H9 (cell line): ENCODE data around the gene SUMO4. TPM values are rescaled to one million over a fixed set of nuclear protein-coding genes. Genes with fewer than 3 reads are reported as not detected.

Source experiments
- DNase-seq: peaks from one replicate; pipeline ENCODE4 v3.0.0-alpha.2; 2017
- H2AFZ ChIP-seq: one replicate; pipeline ENCODE4 v1.6.1; 2013; ENCODE audit warnings: mild to moderate bottlenecking, low read length, control low read depth, moderate library complexity
- H2AK5ac ChIP-seq: 2 replicates; pipeline ENCODE4 v1.6.1; 2013; ENCODE audit warnings: low read length, control low read depth, mixed read lengths; ENCODE audit not compliant: insufficient read length
- H2BK120ac ChIP-seq: one replicate; pipeline ENCODE4 v1.6.1; 2013; ENCODE audit warnings: low read depth, mild to moderate bottlenecking, low read length, control low read depth, inconsistent platforms; ENCODE audit not compliant: poor library complexity, severe bottlenecking
- H2BK12ac ChIP-seq: 2 replicates; pipeline ENCODE4 v1.6.1; 2013; ENCODE audit warnings: low read length, control low read depth, mixed read lengths, low read depth; ENCODE audit not compliant: insufficient read length
- H2BK15ac ChIP-seq: 2 replicates; pipeline ENCODE4 v1.6.1; 2013; ENCODE audit warnings: low read depth, low read length, control low read depth
- H2BK20ac ChIP-seq: one replicate; pipeline ENCODE4 v1.6.1; 2013; ENCODE audit warnings: low read depth, mild to moderate bottlenecking, low read length, control low read depth, inconsistent platforms; ENCODE audit not compliant: poor library complexity, severe bottlenecking
- H2BK5ac ChIP-seq: 2 replicates; pipeline ENCODE4 v1.6.1; 2013; ENCODE audit warnings: low read length, control low read depth, mixed read lengths; ENCODE audit not compliant: insufficient read length
- H3K14ac ChIP-seq: 2 replicates; pipeline ENCODE4 v1.6.1; 2013; ENCODE audit warnings: low read length, control low read depth; ENCODE audit not compliant: insufficient read depth
- H3K18ac ChIP-seq: 2 replicates; pipeline ENCODE4 v1.6.1; 2013; ENCODE audit warnings: low read depth, mild to moderate bottlenecking, mixed read lengths, low read length, control low read depth; ENCODE audit not compliant: insufficient read length
- H3K23ac ChIP-seq: 2 replicates; pipeline ENCODE4 v1.6.1; 2013; ENCODE audit warnings: low read length, control low read depth, mixed read lengths, low read depth; ENCODE audit not compliant: insufficient read length
- H3K23me2 ChIP-seq: 2 replicates; pipeline ENCODE4 v1.6.1; 2013; ENCODE audit warnings: low read depth, mild to moderate bottlenecking, mixed read lengths, low read length, control low read depth; ENCODE audit not compliant: insufficient read length, poor library complexity, severe bottlenecking
- H3K27ac ChIP-seq: 2 replicates; pipeline ENCODE4 v1.5.1; 2013; ENCODE audit warnings: low read length, control low read depth, mixed read lengths, low read depth; ENCODE audit not compliant: insufficient read length
- H3K27me3 ChIP-seq: 2 replicates; pipeline ENCODE4 v1.6.1; 2013; ENCODE audit warnings: low read length, control low read depth, inconsistent platforms; ENCODE audit not compliant: insufficient read depth
- H3K4ac ChIP-seq: 2 replicates; pipeline ENCODE4 v1.6.1; 2013; ENCODE audit warnings: low read depth, mild to moderate bottlenecking, control low read depth, inconsistent platforms, low read length, moderate library complexity
- H3K4me1 ChIP-seq: 2 replicates; pipeline ENCODE4 v1.6.1; 2013; ENCODE audit warnings: low read length, control low read depth, inconsistent platforms; ENCODE audit not compliant: insufficient read depth
- H3K4me2 ChIP-seq: 2 replicates; pipeline ENCODE4 v1.6.1; 2013; ENCODE audit warnings: low read length, control low read depth, mixed read lengths; ENCODE audit not compliant: insufficient read length, insufficient read depth
- H3K56ac ChIP-seq: 2 replicates; pipeline ENCODE4 v1.6.1; 2013; ENCODE audit warnings: low read depth, mild to moderate bottlenecking, mixed read lengths, low read length, control low read depth; ENCODE audit not compliant: insufficient read length
- H3K79me1 ChIP-seq: 2 replicates; pipeline ENCODE4 v1.6.1; 2013; ENCODE audit warnings: low read depth, mild to moderate bottlenecking, moderate library complexity, low read length, control low read depth, inconsistent platforms; ENCODE audit not compliant: insufficient read depth, poor library complexity, severe bottlenecking
- H3K79me2 ChIP-seq: 2 replicates; pipeline ENCODE4 v1.6.1; 2013; ENCODE audit warnings: low read length, control low read depth, inconsistent platforms; ENCODE audit not compliant: insufficient read depth
- H3K9ac ChIP-seq: 2 replicates; pipeline ENCODE4 v1.6.1; 2013; ENCODE audit warnings: low read length, control low read depth, mixed read lengths; ENCODE audit not compliant: insufficient read length; ENCODE audit errors: extremely low read depth
- H3K9me3 ChIP-seq: one replicate; pipeline ENCODE4 v1.6.1; 2013; ENCODE audit warnings: low read depth, low read length, inconsistent platforms; ENCODE audit not compliant: control insufficient read depth
- H3T11ph ChIP-seq: one replicate; pipeline ENCODE4 v1.6.1; 2013; ENCODE audit warnings: mild to moderate bottlenecking, low read length, control low read depth, inconsistent platforms
- H4K20me1 ChIP-seq: one replicate; pipeline ENCODE4 v1.6.1; 2013; ENCODE audit not compliant: control insufficient read depth, insufficient read length, insufficient read depth
- H4K5ac ChIP-seq: 2 replicates; pipeline ENCODE4 v1.6.1; 2013; ENCODE audit warnings: low read depth, mild to moderate bottlenecking, mixed read lengths, low read length, control low read depth; ENCODE audit not compliant: insufficient read length
- H4K8ac ChIP-seq: replicated peaks from 2 replicates; pipeline ENCODE4 v1.6.1; 2013; ENCODE audit warnings: low read length, control low read depth, mixed read lengths, low read depth; ENCODE audit not compliant: insufficient read length
- H4K91ac ChIP-seq: 2 replicates; pipeline ENCODE4 v1.6.1; 2013; ENCODE audit warnings: low read depth, mild to moderate bottlenecking, moderate library complexity, mixed read lengths, low read length, control low read depth; ENCODE audit not compliant: insufficient read length
- H3K27ac Mint-ChIP-seq, 3 experiments: 2 replicates in 2 of 3; 3 replicates in 1 of 3; pipeline ENCODE4 v1.8.0; 2020 to 2021; ENCODE audit warnings: mixed read lengths in 3 of 3, mild to moderate bottlenecking in 1 of 3, moderate library complexity in 1 of 3
- H3K27me3 Mint-ChIP-seq: 2 replicates; pipeline ENCODE4 v1.8.0; 2021; ENCODE audit warnings: low read depth, mild to moderate bottlenecking, moderate library complexity, mixed read lengths
- H3K36me3 Mint-ChIP-seq, 3 experiments: 2 replicates in 2 of 3; 3 replicates in 1 of 3; pipeline ENCODE4 v1.8.0; 2020 to 2021; ENCODE audit warnings: low read depth in 3 of 3, mixed read lengths in 3 of 3; ENCODE audit not compliant: insufficient read depth in 1 of 3
- H3K4me1 Mint-ChIP-seq, 2 experiments: 2 replicates each; pipeline ENCODE4 v1.8.0; 2020; ENCODE audit warnings: mixed read lengths in 2 of 2
- H3K4me3 Mint-ChIP-seq, 2 experiments: 2 replicates in 1 of 2; 3 replicates in 1 of 2; pipeline ENCODE4 v1.8.0; 2020 to 2021; ENCODE audit warnings: mild to moderate bottlenecking in 2 of 2, mixed read lengths in 2 of 2, moderate library complexity in 1 of 2
- H3K9me3 Mint-ChIP-seq, 2 experiments: 2 replicates in 1 of 2; 3 replicates in 1 of 2; pipeline ENCODE4 v1.8.0; 2020; ENCODE audit warnings: mild to moderate bottlenecking in 2 of 2, mixed read lengths in 2 of 2, moderate library complexity in 1 of 2
- WGBS: extraction: QIAGEN DNeasy Blood & Tissue Kit; methylation state at CpG from one replicate; pipeline ENCODE4 v1.1.7; 2013; ENCODE audit warnings: missing lambda C conversion rate, low lambda C conversion rate, mixed read lengths; ENCODE audit not compliant: insufficient read length; ENCODE audit errors: extremely low coverage; 5-methylcytosine and 5-hydroxymethylcytosine counted together
- total RNA-seq: library from RNA; stranded (reverse); gene quantifications from 2 replicates; pipeline ENCODE4 v1.2.1, GENCODE V29; 2021
- TF ChIP-seq, protein P1 (sequence below): fragments of 200-600 bp; sonication (generic); conservative IDR thresholded peaks from 3 replicates; pipeline ENCODE4 v1.8.0; 2021; ENCODE audit warnings: antibody characterized with exemption, mild to moderate bottlenecking

Gene SUMO4
- total RNA-seq, 1 experiment from 2014 or later = 1.5 TPM

DNA sequence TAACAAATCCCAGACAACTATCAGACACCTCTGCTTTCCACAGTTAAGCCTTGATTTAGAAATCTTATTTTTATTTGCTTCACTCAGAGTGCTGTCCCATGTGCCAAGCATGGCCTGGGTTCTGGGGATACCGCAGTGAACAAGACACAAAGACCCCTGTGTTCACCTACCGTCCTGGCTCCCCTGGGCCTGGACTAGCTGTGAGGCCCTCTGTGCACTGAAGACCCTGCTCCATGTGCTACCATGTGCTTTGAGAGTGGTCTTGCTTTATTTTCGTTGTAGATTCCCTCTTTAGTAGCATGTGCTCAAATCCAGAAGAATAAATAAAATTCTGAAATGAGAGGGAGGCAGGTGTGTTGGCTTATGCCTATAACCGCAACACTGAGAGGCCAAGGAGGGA lies 22.5 kb downstream of the SUMO4 start:
- no peak overlapping the region for H2BK20ac ChIP-seq
- TF ChIP-seq, protein P1, sequence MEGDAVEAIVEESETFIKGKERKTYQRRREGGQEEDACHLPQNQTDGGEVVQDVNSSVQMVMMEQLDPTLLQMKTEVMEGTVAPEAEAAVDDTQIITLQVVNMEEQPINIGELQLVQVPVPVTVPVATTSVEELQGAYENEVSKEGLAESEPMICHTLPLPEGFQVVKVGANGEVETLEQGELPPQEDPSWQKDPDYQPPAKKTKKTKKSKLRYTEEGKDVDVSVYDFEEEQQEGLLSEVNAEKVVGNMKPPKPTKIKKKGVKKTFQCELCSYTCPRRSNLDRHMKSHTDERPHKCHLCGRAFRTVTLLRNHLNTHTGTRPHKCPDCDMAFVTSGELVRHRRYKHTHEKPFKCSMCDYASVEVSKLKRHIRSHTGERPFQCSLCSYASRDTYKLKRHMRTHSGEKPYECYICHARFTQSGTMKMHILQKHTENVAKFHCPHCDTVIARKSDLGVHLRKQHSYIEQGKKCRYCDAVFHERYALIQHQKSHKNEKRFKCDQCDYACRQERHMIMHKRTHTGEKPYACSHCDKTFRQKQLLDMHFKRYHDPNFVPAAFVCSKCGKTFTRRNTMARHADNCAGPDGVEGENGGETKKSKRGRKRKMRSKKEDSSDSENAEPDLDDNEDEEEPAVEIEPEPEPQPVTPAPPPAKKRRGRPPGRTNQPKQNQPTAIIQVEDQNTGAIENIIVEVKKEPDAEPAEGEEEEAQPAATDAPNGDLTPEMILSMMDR = no peak
- Mint-ChIP-seq H3K4me1 (peaks cover 12 to 14% of the 10 kb centered on the region in 2 experiments), H3K4me3 (no peak overlapping the region), H3K27ac (no peak overlapping the region), H3K27me3 (no peaks in the 10 kb centered on the region; the same call in 1 of the 2 replicates), H3K36me3 (no peaks in the 10 kb centered on the region), H3K9me3 (no peaks in the 10 kb centered on the region)
- no peak for DNase-seq
- H2BK12ac ChIP-seq = no peak overlapping the region
- no peaks in the 10 kb centered on the region for H4K20me1 ChIP-seq
- H3K27me3 ChIP-seq = no peaks in the 10 kb centered on the region
- H3K79me2 ChIP-seq = no peaks in the 10 kb centered on the region
- H3T11ph ChIP-seq = no peak overlapping the region
- no peak overlapping the region for H3K56ac ChIP-seq
- H3K23me2 ChIP-seq = no peaks in the 10 kb centered on the region
- H4K8ac ChIP-seq = no peak overlapping the region
- no peak overlapping the region for H2AFZ ChIP-seq
- no peak overlapping the region for H2BK5ac ChIP-seq
- H3K14ac ChIP-seq = no peak overlapping the region
- no peaks in the 10 kb centered on the region for H3K79me1 ChIP-seq
- H3K4me2 ChIP-seq = no peak overlapping the region
- H2BK120ac ChIP-seq = no peak overlapping the region
- no peak overlapping the region for H4K91ac ChIP-seq
- H3K4ac ChIP-seq = no peak overlapping the region
- WGBS = no CpG with 5 or more reads among the region's 4 CpGs
- H2BK15ac ChIP-seq = no peak overlapping the region
- no peak overlapping the region for H3K23ac ChIP-seq
- H3K9ac ChIP-seq = no peak overlapping the region
- H3K9me3 ChIP-seq = no peaks in the 10 kb centered on the region
- no peaks in the 10 kb centered on the region for H3K4me1 ChIP-seq
- H3K18ac ChIP-seq = no peak overlapping the region
- no peak overlapping the region for H2AK5ac ChIP-seq
- H4K5ac ChIP-seq = no peak overlapping the region
- no peak overlapping the region for H3K27ac ChIP-seq
